ENCODE results near the gene SMAD3.

The SMAD3 gene

GRCh38 chr15:67130673-67131601, 65.5 kb downstream of the SMAD3 start:
- no peak for DNase-seq

GRCh38 chr15:67132276-67132675, 66.9 kb downstream of the SMAD3 start:
- DNase-seq, result no peak

GRCh38 chr15:67133026-67133425, 67.6 kb downstream of the SMAD3 start:
- DNase-seq, result no peak

- DNase-seq, result no peak
Measured at GRCh38 chr15:67133738-67134066, 68.3 kb downstream of the SMAD3 start.

GRCh38 chr15:67134067-67134838, 68.9 kb downstream of the SMAD3 start:
- no peak for DNase-seq

GRCh38 chr15:67134871-67135492, 69.6 kb downstream of the SMAD3 start:
- no peak for DNase-seq

- DNase-seq, result no peak
Measured at GRCh38 chr15:67135494-67135893, 70.1 kb downstream of the SMAD3 start.

- DNase-seq, result no peak
Measured at GRCh38 chr15:67136802-67137201, 71.4 kb downstream of the SMAD3 start.

- DNase-seq, result no peak
Measured at GRCh38 chr15:67137319-67137718, 71.9 kb downstream of the SMAD3 start.

GRCh38 chr15:67137951-67138848, 72.8 kb downstream of the SMAD3 start:
- no peak for DNase-seq

GRCh38 chr15:67138891-67139855, 73.8 kb downstream of the SMAD3 start:
- no peak for DNase-seq

GRCh38 chr15:67140078-67140833, 74.9 kb downstream of the SMAD3 start:
- DNase-seq, result no peak

GRCh38 chr15:67142092-67142766, 76.8 kb downstream of the SMAD3 start:
- DNase-seq, result no peak

GRCh38 chr15:67142767-67143100, 77.3 kb downstream of the SMAD3 start:
- no peak for DNase-seq

- no peak for DNase-seq
Measured at GRCh38 chr15:67143646-67144045, 78.2 kb downstream of the SMAD3 start.

- no peak for DNase-seq
Measured at GRCh38 chr15:67144609-67145311, 79.4 kb downstream of the SMAD3 start.

GRCh38 chr15:67145312-67145610, 79.9 kb downstream of the SMAD3 start:
- DNase-seq, result no peak

- DNase-seq, result no peak
Measured at GRCh38 chr15:67145710-67146109, 80.3 kb downstream of the SMAD3 start.

GRCh38 chr15:67146234-67146633, 80.8 kb downstream of the SMAD3 start:
- no peak for DNase-seq
